HG02610 (cell line): ENCODE measurements around the gene TLCD5.

Source experiments
- ATAC-seq: cut with Tn5 transposase; IDR thresholded peaks from one replicate; pipeline ENCODE4 v1.9.1; 2021; ENCODE audit warnings: mild to moderate bottlenecking, moderate library complexity; ENCODE audit not compliant: unreplicated experiment

TLCD5 gene

DNA sequence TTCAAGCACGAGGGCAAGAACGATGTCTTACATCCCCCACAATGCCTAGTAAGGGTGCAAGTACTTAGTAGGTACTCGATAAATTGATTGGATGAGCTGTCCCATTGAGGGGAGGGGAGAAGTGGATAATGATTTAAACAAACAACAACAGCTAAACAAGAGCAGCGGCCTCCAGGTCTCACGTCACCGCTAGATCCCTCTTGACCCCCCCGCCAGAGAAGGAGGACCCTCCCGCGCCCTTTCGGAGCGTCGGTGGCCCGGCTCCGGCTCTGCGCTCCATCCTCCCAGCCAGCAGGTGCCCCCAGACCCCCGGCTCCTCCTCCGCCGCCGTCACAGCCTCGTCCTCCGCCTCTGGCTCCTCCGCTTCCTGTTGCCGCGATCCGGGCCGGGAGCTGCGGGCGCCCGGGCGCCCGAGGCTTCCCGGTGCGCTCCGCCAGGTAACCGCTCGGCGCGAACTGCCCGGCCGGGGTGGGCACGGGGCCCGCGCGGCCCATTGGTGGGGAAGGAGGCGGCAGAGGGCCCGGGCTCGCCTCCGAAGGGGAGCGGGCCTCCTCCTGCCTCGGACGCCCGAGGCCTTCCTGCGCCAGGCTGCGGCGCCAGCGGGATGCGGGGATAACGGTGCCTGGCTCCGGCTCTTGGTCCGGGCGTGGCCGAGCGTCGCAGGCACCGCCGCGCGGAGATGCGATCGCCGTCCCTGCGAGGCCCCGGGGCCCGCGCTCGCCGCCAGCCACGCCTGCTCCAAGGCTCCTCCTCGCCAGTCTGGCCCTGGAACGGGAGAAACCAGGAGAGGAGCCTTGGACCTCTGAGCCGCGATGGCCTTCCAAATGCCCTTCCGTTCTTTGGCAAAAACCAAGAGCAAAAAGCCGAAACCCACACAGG lies at the start of gene TLCD5:
Gene TLCD5 (plus strand): TSS at position 368 of the 879 bp plus-strand sequence. CDS start 2,143 bp downstream, outside the sequence.
- ATAC-seq, result peak; percentile 71

DNA sequence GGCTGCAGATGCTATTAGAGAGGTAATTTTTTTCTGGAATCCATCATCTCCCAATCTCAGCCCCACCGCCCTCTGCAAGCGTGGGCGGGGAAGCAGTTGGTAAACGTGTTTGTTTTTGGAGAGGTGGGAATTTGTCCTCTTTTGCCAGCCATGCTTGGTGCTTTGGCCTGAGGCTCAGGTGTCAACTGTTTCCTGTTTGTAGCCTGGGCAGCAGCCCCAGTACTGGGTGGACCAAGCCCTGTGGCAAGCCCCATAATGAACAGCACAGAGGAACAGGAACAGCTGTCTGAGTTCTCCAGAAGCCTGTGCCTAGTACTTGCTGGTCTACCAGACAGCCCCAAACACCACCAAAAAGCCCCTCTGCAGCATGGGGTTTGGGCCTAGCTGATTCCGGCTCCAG lies 45.6 kb upstream of the TLCD5 start:
- ATAC-seq, result no peak

GRCh38 chr11:120280600-120281051 lies 44.5 kb upstream of the TLCD5 start:
- ATAC-seq, result no peak

DNA sequence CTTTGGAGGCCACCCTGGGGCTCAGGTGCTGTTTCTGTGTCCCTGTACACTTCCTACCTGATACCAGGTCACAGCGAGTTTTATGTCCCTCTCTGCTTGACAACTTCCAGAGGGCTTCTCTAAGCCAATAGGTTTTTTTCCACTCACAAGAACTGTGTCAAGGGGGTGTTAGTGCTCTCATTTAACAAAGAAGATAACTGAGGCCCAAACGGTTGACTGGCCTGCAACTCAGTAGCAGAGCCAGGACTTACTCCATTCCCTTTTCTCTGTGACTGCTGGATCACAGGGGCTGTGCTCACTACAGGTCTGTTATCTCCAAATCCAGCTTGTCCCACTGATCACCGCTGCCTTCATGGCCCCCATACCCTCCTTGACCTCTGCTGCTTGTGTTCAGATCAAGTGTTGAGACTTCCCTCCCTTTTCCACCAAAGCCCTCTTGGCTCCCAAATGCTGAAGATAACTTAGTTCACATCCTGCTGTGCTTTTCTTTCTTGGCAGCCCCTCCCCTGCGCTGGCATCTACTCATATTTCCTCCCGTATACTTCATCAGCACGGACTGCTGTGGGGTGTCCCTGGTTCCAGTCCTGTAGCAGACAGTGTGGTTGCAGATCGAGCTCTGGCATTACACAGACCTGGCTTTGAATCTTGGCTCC lies 43.8 kb upstream of the TLCD5 start:
- no peak for ATAC-seq

GRCh38 chr11:120283124-120283523 lies 42.0 kb upstream of the TLCD5 start:
- no peak for ATAC-seq

- ATAC-seq, result no peak
Measured at GRCh38 chr11:120284272-120284671, 40.8 kb upstream of the TLCD5 start.

DNA sequence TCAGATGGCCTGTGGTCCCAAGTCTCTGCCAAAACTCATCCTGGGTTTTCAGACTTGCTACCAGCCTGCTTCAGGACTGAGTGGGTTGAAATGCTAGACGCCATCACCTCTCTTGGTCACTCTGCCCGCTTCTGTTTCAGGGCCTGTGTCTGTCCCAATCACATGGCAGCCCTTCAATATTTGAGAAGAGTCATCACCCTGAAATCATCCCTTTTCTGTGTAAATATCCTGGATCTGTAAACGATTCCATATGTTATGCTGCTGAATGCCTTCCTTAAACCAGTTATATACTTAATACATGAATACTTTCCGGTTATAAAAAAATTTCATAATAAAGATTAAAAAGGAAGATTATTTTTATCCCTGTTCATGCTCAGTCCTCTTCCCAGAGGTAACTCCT lies 39.8 kb upstream of the TLCD5 start:
- ATAC-seq, result no peak

GRCh38 chr11:120288021-120288420 lies 37.1 kb upstream of the TLCD5 start:
- ATAC-seq, result no peak

DNA sequence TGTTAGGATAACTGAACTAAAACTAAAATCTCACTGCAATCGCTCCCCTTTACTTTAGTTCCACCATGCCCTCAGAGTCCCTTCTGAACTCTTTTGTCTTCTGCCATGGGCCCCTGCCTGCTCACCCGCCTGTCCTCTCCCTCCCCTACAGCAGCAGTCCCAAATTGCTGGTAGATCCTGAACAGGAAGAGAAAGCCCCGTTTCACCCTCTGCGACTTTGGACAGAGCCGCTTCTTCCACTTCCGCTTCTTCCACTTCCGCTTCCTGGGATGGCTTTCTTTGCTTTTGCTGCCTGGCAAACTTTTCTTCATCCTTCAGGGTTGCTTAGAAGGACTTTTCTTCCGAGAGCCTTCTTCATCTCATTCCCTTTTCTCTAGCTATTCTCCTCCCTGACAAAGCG lies 35.7 kb upstream of the TLCD5 start:
- ATAC-seq, result no peak

- ATAC-seq, result no peak
Measured at GRCh38 chr11:120290956-120291355, 34.1 kb upstream of the TLCD5 start.

- ATAC-seq, result no peak
Measured at GRCh38 chr11:120293038-120293800, 31.9 kb upstream of the TLCD5 start.

GRCh38 chr11:120294096-120294495 lies 31.0 kb upstream of the TLCD5 start:
- ATAC-seq, result no peak

DNA sequence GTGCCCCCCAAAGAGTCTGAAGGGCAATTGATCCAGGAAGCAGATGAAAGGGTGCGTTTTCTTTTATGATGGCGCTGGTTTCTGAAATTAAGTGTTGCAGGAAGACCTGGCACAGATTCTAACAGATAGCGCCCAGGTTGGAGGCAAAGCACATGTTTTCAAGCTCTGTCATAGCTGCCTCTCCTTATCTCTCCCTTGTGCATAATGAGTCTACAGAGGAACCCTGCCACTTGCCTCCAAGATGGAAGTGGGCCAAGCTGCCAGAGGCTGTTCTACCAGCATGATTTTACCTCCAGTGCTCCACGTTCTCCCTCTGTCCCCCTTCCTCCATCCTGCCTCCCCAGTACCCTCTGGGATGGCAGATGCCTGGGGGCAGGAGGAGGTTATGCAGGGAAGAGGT lies 30.0 kb upstream of the TLCD5 start:
- ATAC-seq, result no peak

GRCh38 chr11:120296554-120296953 lies 28.5 kb upstream of the TLCD5 start:
- no peak for ATAC-seq

GRCh38 chr11:120298461-120298860 lies 26.6 kb upstream of the TLCD5 start:
- no peak for ATAC-seq

DNA sequence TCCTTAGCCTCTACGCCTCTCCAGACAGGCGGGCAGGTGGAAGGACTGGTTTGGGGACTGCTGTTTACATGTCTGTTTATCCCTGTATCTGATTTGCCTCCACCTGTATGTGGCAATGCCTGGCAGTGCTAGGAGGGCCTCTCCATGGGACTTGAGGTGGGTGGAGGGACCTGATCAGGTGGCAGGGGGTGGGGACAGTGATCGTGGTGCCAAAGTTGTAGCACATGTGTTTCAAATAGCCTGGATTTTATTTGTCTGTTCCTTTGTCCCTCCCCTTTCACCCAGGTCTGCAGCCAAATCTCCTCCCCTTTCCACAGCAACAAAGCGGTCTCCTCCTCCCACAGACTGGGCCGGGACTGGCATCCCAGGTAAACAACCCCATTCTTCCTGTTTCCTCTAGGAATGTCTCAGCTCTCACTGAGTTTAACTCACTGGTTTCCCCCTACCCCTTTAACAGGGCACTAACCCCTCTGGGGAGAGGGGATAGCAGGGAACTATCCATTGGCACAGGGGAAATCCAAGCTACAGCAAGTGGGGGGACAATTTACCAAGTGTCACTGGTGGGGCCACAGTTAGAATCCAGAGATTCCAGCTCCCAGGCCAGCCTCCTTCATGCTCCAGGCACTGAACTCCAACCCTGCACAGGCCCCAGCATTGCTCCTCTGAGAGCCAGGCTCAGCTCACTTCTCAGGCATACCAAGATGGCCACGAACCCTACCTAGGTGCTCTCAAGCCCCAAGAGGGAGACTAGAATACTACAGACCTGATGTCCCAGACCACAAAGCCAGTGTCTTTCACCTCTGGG lies 22.9 kb upstream of the TLCD5 start:
- ATAC-seq, result no peak

- no peak for ATAC-seq
Measured at GRCh38 chr11:120303004-120303637, 22.0 kb upstream of the TLCD5 start.

DNA sequence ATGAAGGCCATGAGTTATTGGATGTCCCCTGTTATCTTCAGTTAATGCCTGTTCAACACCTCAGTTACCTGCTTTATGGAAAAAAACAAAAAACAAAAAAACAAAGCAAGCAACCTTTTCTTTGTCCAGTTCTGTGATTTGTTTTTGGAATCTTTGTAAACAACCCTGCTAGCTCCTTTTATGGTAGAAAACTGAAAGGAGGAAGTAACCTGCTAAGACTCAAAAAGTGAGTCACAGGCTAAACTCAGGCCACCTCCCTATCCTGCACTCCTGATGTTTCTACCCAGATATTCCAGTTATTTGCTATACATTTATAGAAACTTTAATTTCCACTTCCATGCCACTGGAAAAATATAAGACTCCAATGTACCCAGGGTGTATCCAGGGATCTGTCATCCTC lies 20.6 kb upstream of the TLCD5 start:
- no peak for ATAC-seq

GRCh38 chr11:120305286-120305685 lies 19.8 kb upstream of the TLCD5 start:
- no peak for ATAC-seq
